ENCODE measurements around the gene NCBP3. TPM values are rescaled to one million over a fixed set of nuclear protein-coding genes. Genes with fewer than 3 reads are reported as not detected.
"Not testable (repeated sequence)": the region's sequence is repeated elsewhere in the genome, so short reads cannot be mapped to it uniquely, and the experiment has no call there.

NCBP3 gene
- total RNA-seq, 1 donor from 2014 or later, result 27.5 TPM

DNA sequence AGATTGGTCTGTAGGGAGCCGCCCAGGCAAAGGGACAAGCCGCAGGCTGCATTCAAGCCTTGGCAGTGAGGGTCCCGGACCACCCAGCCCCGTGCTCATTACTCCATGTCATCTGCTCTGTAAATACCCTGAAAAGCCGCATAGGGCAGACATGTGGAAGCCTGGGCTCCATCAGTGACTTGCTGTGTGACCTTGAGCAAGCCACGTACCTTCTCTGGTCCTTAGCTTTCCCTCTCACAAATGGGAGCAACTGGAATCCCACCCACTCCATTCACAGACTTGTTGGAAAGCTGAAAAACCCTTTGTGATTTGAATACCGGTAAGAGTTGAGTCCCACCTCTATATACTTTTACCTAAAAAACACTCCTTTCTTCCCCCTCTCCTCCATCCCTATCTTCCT is 34.9 kb upstream of the NCBP3 start:
- no peak for DNase-seq (ENCODE audit: low spot score)

DNA sequence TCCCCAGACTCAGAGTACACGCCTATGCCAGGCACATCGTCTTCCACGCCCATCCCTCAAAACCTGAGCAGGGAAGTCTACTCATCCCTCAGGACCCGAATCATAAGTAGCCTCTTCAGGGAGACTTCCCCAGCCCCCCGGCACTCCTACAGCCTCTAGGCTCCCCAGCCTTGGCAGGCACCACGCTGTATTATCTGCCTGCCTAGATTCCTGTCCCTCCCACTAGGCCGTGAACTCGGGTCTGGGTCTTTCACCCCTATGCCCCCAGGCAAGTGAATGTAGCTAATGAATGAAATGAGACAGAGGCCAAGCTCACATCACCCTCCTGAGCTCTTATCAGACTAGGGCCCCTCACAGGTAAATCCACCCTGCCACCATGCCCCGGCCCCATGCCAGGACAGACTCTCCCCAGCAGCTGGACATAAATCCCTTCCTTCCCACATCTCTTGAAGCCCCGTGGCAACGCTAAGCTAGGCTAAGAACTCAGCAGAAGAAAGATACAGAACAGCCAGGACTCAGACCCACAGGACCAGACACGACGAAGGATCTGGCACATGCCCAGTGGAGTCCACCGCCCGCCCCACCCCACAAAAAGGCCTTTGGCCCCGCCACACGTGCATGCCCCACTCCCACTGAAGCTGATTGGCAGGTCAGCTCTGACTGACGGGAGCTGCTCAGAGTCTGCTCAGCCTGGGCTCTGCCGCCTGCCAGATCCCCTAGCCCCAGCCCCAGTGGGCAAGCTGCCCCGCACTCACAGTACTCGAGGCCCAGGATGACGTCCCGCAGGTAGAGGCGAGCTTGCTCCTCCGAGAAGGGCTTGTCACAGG is 33.8 kb upstream of the NCBP3 start:
- DNase-seq (ENCODE audit: low spot score), result no peak

GRCh38 chr17:3879186-3879585 is 33.1 kb upstream of the NCBP3 start:
- DNase-seq (ENCODE audit: low spot score), result no peak

DNA sequence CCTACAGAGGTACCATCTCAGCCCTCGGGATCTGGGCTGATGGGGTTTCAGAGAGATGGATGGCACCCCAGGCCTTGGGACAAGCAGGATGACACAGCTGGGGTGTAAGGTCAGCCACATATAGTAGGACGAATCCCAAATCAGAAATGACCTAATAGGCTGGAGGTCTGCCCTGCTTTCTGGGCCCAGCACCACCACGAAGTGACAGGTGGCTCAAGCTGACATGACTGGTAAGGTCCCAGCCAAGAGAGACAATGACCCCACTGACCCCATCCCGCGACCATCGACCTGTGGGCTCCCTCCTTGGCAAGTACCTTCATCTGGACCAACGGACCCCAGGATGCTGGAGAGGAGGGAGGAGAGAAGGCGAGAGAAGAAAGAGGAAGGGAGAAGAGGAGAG is 31.2 kb upstream of the NCBP3 start:
- no peak for DNase-seq (ENCODE audit: low spot score)

- no peak for DNase-seq (ENCODE audit: low spot score)
Observed at GRCh38 chr17:3875317-3875716, 29.3 kb upstream of the NCBP3 start.

- DNase-seq (ENCODE audit: low spot score), result no peak
Observed at GRCh38 chr17:3873862-3874261, 27.8 kb upstream of the NCBP3 start.

GRCh38 chr17:3870871-3871306 is 24.8 kb upstream of the NCBP3 start:
- no peak for DNase-seq (ENCODE audit: low spot score)

DNA sequence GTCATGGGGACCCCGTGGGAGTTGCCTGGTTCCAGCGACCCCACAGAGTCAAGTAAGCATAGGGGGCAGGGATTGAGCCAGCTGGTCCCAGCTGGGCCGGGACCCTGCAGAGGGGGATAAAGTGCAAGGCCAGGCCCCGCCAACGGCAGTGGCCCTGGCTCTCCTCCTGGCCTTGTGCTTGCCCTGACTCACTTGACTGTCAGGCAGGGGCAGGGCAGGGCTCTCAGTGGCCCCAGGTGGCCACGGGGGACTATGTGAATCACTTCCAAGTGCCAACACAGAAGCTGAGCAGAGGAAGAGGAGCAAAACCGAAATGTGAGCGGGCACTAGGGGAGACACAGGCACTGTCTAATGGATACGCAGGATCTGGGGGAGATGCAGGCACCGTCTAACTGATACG is 21.6 kb upstream of the NCBP3 start:
- no peak for DNase-seq (ENCODE audit: low spot score)

DNA sequence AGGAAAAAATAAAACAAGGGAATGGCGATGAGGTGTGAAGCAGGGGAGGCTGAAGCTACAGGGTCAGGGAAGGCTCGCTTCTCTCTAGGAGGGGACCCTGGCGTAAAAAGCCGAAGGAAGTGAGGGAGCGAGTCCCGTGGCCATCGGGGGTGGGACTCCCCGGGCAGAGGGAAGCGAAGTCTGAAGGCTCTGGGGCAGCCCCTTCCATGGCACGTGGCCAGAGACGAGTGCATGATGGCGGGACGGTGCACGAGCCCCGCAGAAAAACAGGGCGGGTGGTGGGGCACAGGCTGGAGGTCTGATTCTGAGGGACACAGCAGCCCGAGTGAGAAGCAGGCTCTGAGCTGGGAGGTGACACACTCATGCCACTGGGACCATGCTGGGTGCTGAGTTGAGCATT is 21.1 kb upstream of the NCBP3 start:
- DNase-seq (ENCODE audit: low spot score), result no peak

DNA sequence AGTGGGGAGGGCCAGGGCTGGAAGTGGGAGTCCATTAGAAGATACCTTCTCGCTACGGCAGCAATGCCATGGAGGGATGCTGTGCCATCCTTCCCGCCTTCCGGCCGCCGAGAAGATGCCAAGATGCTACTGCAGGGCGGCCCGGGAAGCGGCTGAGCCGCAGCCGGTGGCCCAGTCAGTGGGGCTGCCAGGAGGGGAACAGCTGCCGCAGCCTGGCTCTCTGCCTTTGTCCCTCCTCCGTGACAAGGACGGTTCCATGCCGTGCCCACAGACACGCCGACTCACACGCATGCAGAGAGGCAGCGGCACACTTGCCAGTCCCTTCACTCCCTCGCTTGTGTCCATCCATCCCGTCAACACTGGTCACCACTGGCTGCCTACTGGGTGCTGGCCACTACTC is 20.2 kb upstream of the NCBP3 start:
- DNase-seq (ENCODE audit: low spot score), result no peak

DNA sequence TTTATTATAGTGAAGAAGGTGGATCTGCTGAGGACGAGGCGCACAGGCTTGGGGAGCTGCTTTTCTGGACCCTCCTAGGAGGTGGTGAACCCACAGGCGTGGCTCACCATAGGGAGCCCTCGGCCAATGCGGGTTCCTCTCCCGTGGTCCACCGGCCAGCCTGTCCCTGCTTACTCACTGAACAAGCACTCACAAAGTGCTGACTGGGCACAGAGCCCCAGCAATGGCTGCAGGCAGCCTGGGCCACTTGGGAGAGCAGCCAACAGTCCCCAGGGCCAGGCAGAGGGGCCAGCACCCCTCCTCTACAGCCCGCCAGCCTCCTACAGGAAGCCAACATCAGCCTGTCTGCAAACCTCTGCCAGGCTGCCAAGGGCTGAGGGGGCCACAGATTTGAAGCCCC is 19.1 kb upstream of the NCBP3 start:
- no peak for DNase-seq (ENCODE audit: low spot score)

- no peak for DNase-seq (ENCODE audit: low spot score)
Observed at GRCh38 chr17:3864534-3864933, 18.5 kb upstream of the NCBP3 start.

- DNase-seq (ENCODE audit: low spot score), result no peak
Observed at GRCh38 chr17:3861761-3862681, 16.0 kb upstream of the NCBP3 start.

- no peak for DNase-seq (ENCODE audit: low spot score)
Observed at GRCh38 chr17:3860939-3861700, 15.1 kb upstream of the NCBP3 start.

DNA sequence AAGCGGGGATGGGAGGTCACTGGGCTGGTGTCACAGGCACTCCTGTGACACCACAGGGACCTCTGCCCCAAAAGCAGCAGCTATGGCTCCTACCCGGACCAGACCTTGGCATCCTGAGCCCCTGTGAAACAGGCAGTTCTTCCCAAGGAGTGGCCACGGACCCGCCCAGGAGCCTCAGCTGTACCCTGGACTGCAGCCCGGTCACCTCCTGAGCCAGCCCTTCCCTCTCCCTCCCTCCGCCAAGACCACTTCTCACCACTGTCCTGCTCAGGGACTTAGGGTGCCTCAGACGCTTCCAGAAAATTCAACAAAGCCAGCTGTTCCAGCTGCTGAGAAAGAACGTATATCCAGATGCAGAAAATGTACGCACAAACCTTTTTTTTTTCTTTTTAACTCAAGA is 13.9 kb upstream of the NCBP3 start:
- DNase-seq (ENCODE audit: low spot score), result no peak

DNA sequence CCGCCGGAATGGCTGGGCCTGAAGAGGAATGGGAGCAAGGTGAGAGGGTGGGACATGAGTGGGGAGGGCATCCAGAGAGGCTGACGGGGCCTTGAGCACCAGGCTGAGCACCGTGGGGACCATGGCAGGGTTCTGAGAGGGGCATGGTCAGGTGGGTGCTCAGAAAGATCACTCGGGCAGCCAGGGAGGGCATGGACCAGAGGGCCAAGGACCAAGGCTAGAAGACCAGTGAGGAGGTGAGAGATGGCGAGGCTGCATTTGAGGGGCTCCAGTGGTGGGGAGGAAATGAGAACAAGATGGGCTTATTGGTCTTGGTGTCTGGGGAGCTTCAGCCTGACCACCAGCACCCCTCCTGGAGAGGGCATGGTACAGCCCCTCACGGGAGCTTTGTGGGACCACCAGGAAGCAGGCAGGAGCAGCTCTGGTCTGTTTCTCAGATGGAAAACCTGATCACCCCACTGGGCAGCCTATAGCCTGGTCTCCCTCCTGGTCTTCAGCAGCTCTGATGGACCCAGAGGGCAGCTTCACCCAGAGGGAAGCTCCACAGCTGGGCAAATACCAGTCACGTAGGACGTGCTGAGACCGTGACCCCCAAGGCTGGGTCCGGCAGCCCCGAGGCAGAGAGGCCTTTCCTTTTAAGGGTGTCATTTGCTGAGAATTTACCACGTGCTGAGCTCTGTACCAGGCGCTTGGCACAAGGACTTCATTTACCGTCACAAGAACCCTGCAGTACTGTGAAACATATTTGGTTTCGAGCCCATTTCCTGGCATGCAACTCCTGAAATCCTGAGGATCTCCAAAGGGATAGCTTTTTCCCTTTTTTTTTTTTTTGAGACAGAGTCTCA is 11.4 kb upstream of the NCBP3 start:
- DNase-seq (ENCODE audit: low spot score), result no peak

DNA sequence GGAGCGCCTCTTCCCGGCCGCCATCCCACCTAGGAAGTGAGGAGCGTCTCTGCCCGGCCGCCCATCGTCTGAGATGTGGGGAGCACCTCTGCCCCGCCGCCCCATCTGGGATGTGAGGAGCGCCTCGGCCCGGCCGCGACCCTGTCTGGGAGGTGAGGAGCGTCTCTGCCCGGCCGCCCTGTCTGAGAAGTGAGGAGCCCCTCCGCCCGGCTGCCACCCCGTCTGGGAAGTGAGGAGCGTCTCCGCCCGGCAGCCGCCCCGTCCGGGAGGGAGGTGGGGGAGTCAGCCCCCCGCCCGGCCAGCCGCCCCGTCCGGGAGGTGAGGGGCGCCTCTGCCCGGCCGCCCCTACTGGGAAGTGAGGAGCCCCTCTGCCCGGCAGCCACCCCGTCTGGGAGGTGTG is 8.2 kb upstream of the NCBP3 start:
- not testable (repeated sequence) for DNase-seq (ENCODE audit: low spot score)

GRCh38 chr17:3852561-3852960 is 6.5 kb upstream of the NCBP3 start:
- no peak for DNase-seq (ENCODE audit: low spot score)

- DNase-seq (ENCODE audit: low spot score), result no peak
Observed at GRCh38 chr17:3851461-3852100, 5.5 kb upstream of the NCBP3 start.

DNA sequence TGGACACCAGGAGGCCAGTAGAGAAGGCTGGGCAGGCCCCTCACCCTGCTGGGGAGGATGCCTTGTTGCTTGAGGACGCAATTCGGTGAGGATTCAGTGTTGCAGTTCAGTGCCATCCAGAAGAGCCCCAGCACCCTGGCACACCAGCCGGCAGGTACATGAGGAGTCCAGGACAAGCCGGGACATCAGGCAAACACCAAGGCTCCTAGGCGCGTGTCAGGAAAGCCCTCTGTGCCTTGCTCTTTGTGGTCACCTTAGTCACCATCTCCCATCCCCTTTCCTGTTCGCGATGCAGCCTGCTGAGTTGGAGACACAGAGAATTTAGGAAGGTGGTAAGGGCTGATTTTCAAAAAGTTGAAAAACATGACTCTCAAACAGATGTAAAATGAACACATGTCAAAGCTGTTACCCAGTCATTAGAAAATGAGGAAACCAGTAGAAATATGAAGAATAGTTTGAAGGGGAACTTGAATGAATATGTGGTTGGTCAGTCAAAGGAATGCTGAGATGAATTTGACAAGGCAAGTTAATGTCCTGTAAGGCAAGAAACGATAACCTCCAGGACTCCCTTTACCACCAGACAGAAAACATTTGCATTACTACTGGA is 2.3 kb upstream of the NCBP3 start:
- no peak for DNase-seq (ENCODE audit: low spot score)
